GM10847 (cell line): ENCODE results near the gene EDDM3A.

ENCODE experiments used
- POLR2A ChIP-seq: IDR thresholded peaks from 2 replicates; pipeline ENCODE4 v1.6.1; 2011; ENCODE audit not compliant: insufficient read length; ENCODE audit errors: extremely low read depth

Gene EDDM3A

GRCh38 chr14:20723488-20723887, 22.2 kb upstream of the EDDM3A start:
- no peak for TF ChIP-seq POLR2A

- TF ChIP-seq POLR2A, result no peak
Measured at GRCh38 chr14:20726531-20726930, 19.2 kb upstream of the EDDM3A start.

- no peak for TF ChIP-seq POLR2A
Measured at GRCh38 chr14:20730891-20731290, 14.8 kb upstream of the EDDM3A start.

GRCh38 chr14:20732477-20732876, 13.2 kb upstream of the EDDM3A start:
- TF ChIP-seq POLR2A, result no peak

GRCh38 chr14:20732979-20733635, 12.6 kb upstream of the EDDM3A start:
- TF ChIP-seq POLR2A, result no peak

- no peak for TF ChIP-seq POLR2A
Measured at GRCh38 chr14:20733684-20734429, 11.8 kb upstream of the EDDM3A start.

GRCh38 chr14:20734430-20734806, 11.3 kb upstream of the EDDM3A start:
- no peak for TF ChIP-seq POLR2A

- no peak for TF ChIP-seq POLR2A
Measured at GRCh38 chr14:20742132-20742531, 3.6 kb upstream of the EDDM3A start.

- no peak for TF ChIP-seq POLR2A
Measured at GRCh38 chr14:20743556-20743955, 2.1 kb upstream of the EDDM3A start.

GRCh38 chr14:20746566-20746965, 879 bp downstream of the EDDM3A start:
- no peak for TF ChIP-seq POLR2A

GRCh38 chr14:20748439-20748838, 2.8 kb downstream of the EDDM3A start:
- TF ChIP-seq POLR2A, result no peak

GRCh38 chr14:20750194-20750593, 4.5 kb downstream of the EDDM3A start:
- no peak for TF ChIP-seq POLR2A

GRCh38 chr14:20751963-20752562, 6.4 kb downstream of the EDDM3A start:
- no peak for TF ChIP-seq POLR2A

GRCh38 chr14:20754308-20754707, 8.6 kb downstream of the EDDM3A start:
- TF ChIP-seq POLR2A, result no peak

- no peak for TF ChIP-seq POLR2A
Measured at GRCh38 chr14:20755037-20755436, 9.3 kb downstream of the EDDM3A start.

GRCh38 chr14:20757965-20758364, 12.3 kb downstream of the EDDM3A start:
- no peak for TF ChIP-seq POLR2A
